K562 (cell line): Measurements from ENCODE around the gene PIGQ. TPM values are rescaled to one million over a fixed set of nuclear protein-coding genes. Genes with fewer than 3 reads are reported as not detected.

ENCODE experiments used
- ARID1B ChIP-seq: fragments of 450-650 bp; IDR thresholded peaks from 2 replicates; pipeline ENCODE4 v1.6.1; 2016; ENCODE audit warnings: antibody characterized with exemption, mild to moderate bottlenecking, inconsistent platforms
- ATF6 ChIP-seq: sonication (generic); formaldehyde crosslinking; IDR thresholded peaks from 2 replicates; pipeline ENCODE4 v1.4.0; 2020; ENCODE audit warnings: mild to moderate bottlenecking, missing genetic modification reagents
- MXI1 ChIP-seq: IDR thresholded peaks from 2 replicates; pipeline ENCODE4 v1.6.1; 2011; ENCODE audit warnings: low read depth, mild to moderate bottlenecking, improper control_type of control experiment, low read length
- MYBL2 ChIP-seq, 2 experiments: fragments of 450-650 bp in 1 of 2; sonication (generic) in 1 of 2; formaldehyde crosslinking in 1 of 2; IDR thresholded peaks; 2 replicates each; pipeline versions ENCODE4 v1.6.1 to v1.8.1; 2017 to 2022; ENCODE audit warnings: borderline replicate concordance in 1 of 2, inconsistent platforms in 1 of 2, low read depth in 1 of 2, mild to moderate bottlenecking in 1 of 2, missing genetic modification reagents in 1 of 2, moderate library complexity in 1 of 2
- PRDM10 ChIP-seq: fragments of 450-650 bp; IDR thresholded peaks from 2 replicates; pipeline ENCODE4 v1.6.1; 2018; ENCODE audit not compliant: partially characterized antibody
- RBM22 ChIP-seq: fragments of 200-400 bp; formaldehyde crosslinking; IDR thresholded peaks from 2 replicates; pipeline ENCODE4 v1.6.1; 2018; ENCODE audit warnings: low read length, low read depth; ENCODE audit not compliant: poor library complexity, severe bottlenecking
- SMARCE1 ChIP-seq: fragments of 450-650 bp; IDR thresholded peaks from 2 replicates; pipeline ENCODE4 v1.7.1; 2016; ENCODE audit warnings: mild to moderate bottlenecking
- TAF1 ChIP-seq: IDR thresholded peaks from 2 replicates; pipeline ENCODE4 v1.6.1; 2011; ENCODE audit warnings: mild to moderate bottlenecking, low read length, moderate library complexity; ENCODE audit not compliant: insufficient read depth, control insufficient read depth, severe bottlenecking; ENCODE audit errors: extremely low read depth
- ZNF407 ChIP-seq: fragments of 450-650 bp; IDR thresholded peaks from 2 replicates; pipeline ENCODE4 v1.6.1; 2016; ENCODE audit warnings: low read depth
- ZNF561 ChIP-seq: fragments of 450-650 bp; formaldehyde crosslinking; conservative IDR thresholded peaks from 2 replicates; pipeline ENCODE4 v1.4.0; 2020; ENCODE audit warnings: mild to moderate bottlenecking, moderate library complexity
- polyA plus RNA-seq, 8 experiments: library from polyadenylated mRNA; depleted of rRNA in 4 of 8; stranded (reverse) in 5 of 8; unstranded in 3 of 8; fragments of >200 nt; fragmentation: Nextera tagmentation in 2 of 8; fragmentation: Illumina TruSeq in 1 of 8; extraction: Ambion mirVana in 2 of 8; extraction: Trizol in 1 of 8; gene quantifications; 2 replicates each; pipeline versions ENCODE4 v1.2.1 to v1.2.3, GENCODE V29; 2011 to 2014; ENCODE audit warnings: inconsistent platforms in 1 of 8, missing spikeins in 1 of 8
- total RNA-seq, 7 experiments: library from RNA; depleted of rRNA in 6 of 7; stranded (reverse); fragments of >200 nt in 6 of 7; fragmentation: Illumina TruSeq in 2 of 7; extraction: Trizol in 2 of 7; gene quantifications; 2 replicates each; pipeline versions ENCODE4 v1.2.1 to v1.2.3, GENCODE V29; 2011 to 2021; ENCODE audit warnings: low replicate concordance in 1 of 7

The PIGQ gene
- total and polyA plus RNA-seq, 9 of the 15 experiments (the other 6 are each of a cell fraction or from before 2014, with no cell fraction given): 0.20 to 49.6 (median 11.7) TPM

- TF ChIP-seq ZNF407: no peak
- peak; percentile 68 for TF ChIP-seq PRDM10
- TF ChIP-seq MXI1: 0 out of 2 replicates have a peak, but pooled peaks have one; percentile 20
- TF ChIP-seq ARID1B: peak; percentile 68
- peak; percentile 69 for TF ChIP-seq TAF1
- TF ChIP-seq SMARCE1: peak; percentile 65
- TF ChIP-seq RBM22: peak; percentile 74
- peak; percentile 64; the same call in 1 of the 2 replicates for TF ChIP-seq ATF6 (CRISPR knock-in tag)
- no peak for TF ChIP-seq ZNF561 (CRISPR knock-in tag)
- TF ChIP-seq MYBL2 (IDR thresholded peaks at IDR 0.05; ENCODE audit: low read depth): no peak
- TF ChIP-seq MYBL2 (CRISPR knock-in tag; IDR thresholded peaks at IDR 0.05; ENCODE audit: borderline replicate concordance): 0 out of 2 replicates have a peak, but pooled peaks have one; percentile 39
These were observed 41.4 kb upstream of the PIGQ start (continued) for GRCh38 chr16:528111-529011.
